Measurements from ENCODE around the gene KCNK16.

Gene KCNK16

DNA sequence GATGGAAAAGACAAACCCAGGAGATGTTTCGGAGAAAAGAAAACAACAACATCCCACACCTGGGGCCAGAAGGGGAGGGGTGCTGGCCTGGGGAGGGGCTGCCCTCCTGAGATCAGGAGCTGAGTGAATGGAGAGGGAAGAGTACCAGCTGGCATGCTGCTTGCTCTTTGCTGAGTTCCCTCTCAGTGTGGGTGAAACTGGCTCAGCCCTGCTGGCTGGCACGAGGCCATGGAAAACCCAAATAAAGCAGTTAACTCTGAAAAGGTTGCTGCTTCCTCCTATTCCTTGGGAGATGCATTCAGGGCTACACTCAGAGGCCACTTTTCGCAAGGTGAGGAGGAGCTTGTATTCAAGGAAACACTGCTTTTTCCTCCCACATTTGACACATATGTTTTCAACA, 8.0 kb upstream of the KCNK16 start:
- Mint-ChIP-seq H3K36me3 (ENCODE audit: low read depth) (no peaks in the 10 kb centered on the region), H3K9me3 (no peaks in the 10 kb centered on the region), H3K27ac (no peak overlapping the region), H3K4me1 (peaks cover 2% of the 10 kb centered on the region), H3K27me3 (peaks cover 12% of the 10 kb centered on the region), H3K4me3 (no peak overlapping the region)
- ATAC-seq (no peak), DNase-seq (no peak)

- no peak for ATAC-seq
- H3K27me3 Mint-ChIP-seq, result peaks cover 12% of the 10 kb centered on the region
- no peak overlapping the region for H3K4me3 Mint-ChIP-seq
- H3K9me3 Mint-ChIP-seq, result no peaks in the 10 kb centered on the region
- H3K27ac Mint-ChIP-seq, result no peak overlapping the region
- DNase-seq, result no peak
- H3K36me3 Mint-ChIP-seq (ENCODE audit: low read depth), result no peaks in the 10 kb centered on the region
- peaks cover 2% of the 10 kb centered on the region for H3K4me1 Mint-ChIP-seq
These were observed 7.6 kb upstream of the KCNK16 start for GRCh38 chr6:39330057-39330456.

DNA sequence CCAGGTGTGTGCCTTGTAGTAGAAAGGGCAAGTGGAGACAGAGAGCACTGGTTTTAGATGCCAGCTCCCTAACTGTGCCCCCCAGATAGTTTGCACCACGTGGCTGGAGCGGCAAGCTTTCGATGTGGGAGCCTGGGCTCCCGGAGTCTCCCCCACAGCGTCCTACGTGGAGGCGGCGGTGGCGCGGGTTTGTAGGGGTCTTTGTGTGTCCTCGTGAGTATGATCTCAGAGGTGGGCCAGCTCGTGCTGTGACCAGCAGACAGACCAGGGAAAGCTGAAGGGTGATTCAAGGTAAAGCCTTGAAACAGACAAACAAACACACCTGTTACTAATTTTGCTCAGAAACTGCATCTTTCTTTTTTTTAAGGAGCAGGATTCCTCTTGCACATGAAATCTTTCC, 5.6 kb upstream of the KCNK16 start:
- ATAC-seq, result no peak

GRCh38 chr6:39327507-39327906, 5.0 kb upstream of the KCNK16 start:
- peaks cover 13% of the 10 kb centered on the region for H3K27me3 Mint-ChIP-seq
- H3K4me1 Mint-ChIP-seq, result peaks cover 2% of the 10 kb centered on the region
- no peak overlapping the region for H3K4me3 Mint-ChIP-seq
- ATAC-seq, result no peak
- no peak for DNase-seq
- no peaks in the 10 kb centered on the region for H3K36me3 Mint-ChIP-seq (ENCODE audit: low read depth)
- H3K9me3 Mint-ChIP-seq, result no peaks in the 10 kb centered on the region
- H3K27ac Mint-ChIP-seq, result no peak overlapping the region

More for the DNA sequence above, 5.6 kb upstream of the KCNK16 start:
- no peaks in the 10 kb centered on the region for H3K9me3 Mint-ChIP-seq
- H3K27me3 Mint-ChIP-seq, result peaks cover 12% of the 10 kb centered on the region
- no peaks in the 10 kb centered on the region for H3K36me3 Mint-ChIP-seq (ENCODE audit: low read depth)
- H3K4me3 Mint-ChIP-seq, result no peak overlapping the region
- peaks cover 2% of the 10 kb centered on the region for H3K4me1 Mint-ChIP-seq
- H3K27ac Mint-ChIP-seq, result no peak overlapping the region
- no peak for DNase-seq

DNA sequence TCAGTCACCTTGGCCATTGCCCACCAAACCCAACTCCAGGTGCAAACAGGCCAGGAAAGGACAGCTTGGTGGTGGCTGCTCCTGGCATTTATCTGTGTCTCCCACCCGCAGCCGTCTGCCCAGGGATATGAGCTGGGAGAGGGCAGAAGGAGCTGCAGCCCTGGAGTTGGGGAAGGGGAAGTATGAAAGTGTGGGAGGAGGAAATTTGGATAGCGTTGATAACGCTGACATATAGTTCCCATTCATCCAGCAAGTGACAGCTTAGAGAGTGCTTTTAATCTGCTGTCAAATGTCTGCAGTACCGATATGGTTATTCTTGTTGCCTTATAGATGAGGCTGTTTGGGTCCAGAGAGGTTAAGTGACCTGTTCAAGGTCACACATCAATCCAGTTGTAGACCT, 741 bp downstream of the KCNK16 start:
- no peak for ATAC-seq
- Mint-ChIP-seq H3K36me3 (ENCODE audit: low read depth) (no peaks in the 10 kb centered on the region), H3K4me3 (no peak overlapping the region), H3K9me3 (no peaks in the 10 kb centered on the region), H3K27me3 (peaks cover 12% of the 10 kb centered on the region), H3K27ac (no peak overlapping the region), H3K4me1 (no peaks in the 10 kb centered on the region)
- no peak for DNase-seq

- no peak for ATAC-seq
- no peaks in the 10 kb centered on the region for H3K4me1 Mint-ChIP-seq
- no peak overlapping the region for H3K4me3 Mint-ChIP-seq
- H3K36me3 Mint-ChIP-seq (ENCODE audit: low read depth), result no peaks in the 10 kb centered on the region
- DNase-seq, result no peak
- peaks cover 20% of the 10 kb centered on the region for H3K27me3 Mint-ChIP-seq
- no peak overlapping the region for H3K27ac Mint-ChIP-seq
- H3K9me3 Mint-ChIP-seq, result no peaks in the 10 kb centered on the region
These were observed 2.0 kb downstream of the KCNK16 start for GRCh38 chr6:39320363-39320984.

DNA sequence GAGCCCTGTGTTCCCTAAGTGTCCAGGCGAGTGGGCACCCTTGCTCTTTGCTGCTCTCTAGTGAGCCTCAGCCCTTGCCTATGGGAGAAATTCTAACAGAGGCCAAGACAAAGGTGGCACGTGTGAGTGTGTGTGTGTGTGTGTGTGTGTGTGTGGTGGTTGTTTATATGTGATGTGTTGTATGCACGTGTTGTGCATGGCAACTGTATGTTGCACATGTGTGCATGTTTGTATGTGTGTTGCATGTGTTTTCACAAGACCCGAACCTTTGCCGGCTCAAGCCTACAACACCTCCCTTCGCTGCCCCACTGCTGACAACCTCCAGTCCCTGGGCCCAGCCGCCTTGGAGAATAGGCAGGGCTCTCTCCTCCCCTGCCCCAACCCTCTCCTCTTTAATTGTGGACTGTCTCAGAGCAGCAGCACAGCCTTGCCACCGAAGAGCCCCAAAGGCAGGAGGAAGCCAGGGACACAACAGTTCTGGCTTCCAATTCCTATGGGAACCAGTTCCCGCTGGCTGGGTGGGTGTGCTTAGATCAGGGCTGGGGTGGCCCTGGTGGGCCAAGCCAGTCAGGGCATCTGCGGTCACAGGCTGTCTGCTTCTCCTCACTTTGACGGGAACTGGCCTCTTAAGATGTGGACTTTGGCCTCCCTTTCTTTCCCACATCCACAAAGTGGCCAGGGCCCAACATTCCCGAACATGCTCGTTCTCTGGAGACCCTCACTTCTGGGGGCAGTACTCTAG, 2.7 kb downstream of the KCNK16 start:
- Mint-ChIP-seq H3K27ac (no peak overlapping the region), H3K4me3 (no peak overlapping the region), H3K9me3 (no peaks in the 10 kb centered on the region), H3K36me3 (ENCODE audit: low read depth) (no peaks in the 10 kb centered on the region), H3K4me1 (no peaks in the 10 kb centered on the region), H3K27me3 (peaks cover 25% of the 10 kb centered on the region)
- ATAC-seq (no peak), DNase-seq (no peak)

GRCh38 chr6:39317256-39317655, 5.2 kb downstream of the KCNK16 start:
- no peak for ATAC-seq
- no peak for DNase-seq
- peaks cover 2% of the 10 kb centered on the region for H3K4me1 Mint-ChIP-seq
- no peak overlapping the region for H3K27ac Mint-ChIP-seq
- H3K4me3 Mint-ChIP-seq, result no peak overlapping the region
- peaks cover 41% of the 10 kb centered on the region for H3K27me3 Mint-ChIP-seq
- H3K36me3 Mint-ChIP-seq (ENCODE audit: low read depth), result no peaks in the 10 kb centered on the region
- H3K9me3 Mint-ChIP-seq, result no peaks in the 10 kb centered on the region

GRCh38 chr6:39314273-39314795, 8.2 kb downstream of the KCNK16 start, which contains the start of gene KCNK17:
Gene KCNK17, minus strand, starts transcription at chr6:39314419. Its CDS starts 99 bp downstream, at chr6:39314320.
- Mint-ChIP-seq H3K27ac (no peak within 1 kb of the TSS), H3K9me3 (no peaks in the 10 kb centered on the region), H3K4me1 (peaks cover 2% of the 10 kb centered on the region), H3K36me3 (ENCODE audit: low read depth) (no peaks in the 10 kb centered on the region), H3K4me3 (peak within 1 kb of the TSS; percentile 10), H3K27me3 (peaks cover 51% of the 10 kb centered on the region)
- no peak for DNase-seq
- ATAC-seq, result no peak

- DNase-seq, result no peak
- H3K36me3 Mint-ChIP-seq (ENCODE audit: low read depth), result no peaks in the 10 kb centered on the region
- H3K9me3 Mint-ChIP-seq, result no peaks in the 10 kb centered on the region
- H3K4me1 Mint-ChIP-seq, result peaks cover 2% of the 10 kb centered on the region
- H3K27me3 Mint-ChIP-seq, result peaks cover 47% of the 10 kb centered on the region
- no peak for ATAC-seq
- no peak overlapping the region for H3K27ac Mint-ChIP-seq
- H3K4me3 Mint-ChIP-seq, result peak overlapping the region; percentile 10
These were observed 8.8 kb downstream of the KCNK16 start for GRCh38 chr6:39313526-39314272.

DNA sequence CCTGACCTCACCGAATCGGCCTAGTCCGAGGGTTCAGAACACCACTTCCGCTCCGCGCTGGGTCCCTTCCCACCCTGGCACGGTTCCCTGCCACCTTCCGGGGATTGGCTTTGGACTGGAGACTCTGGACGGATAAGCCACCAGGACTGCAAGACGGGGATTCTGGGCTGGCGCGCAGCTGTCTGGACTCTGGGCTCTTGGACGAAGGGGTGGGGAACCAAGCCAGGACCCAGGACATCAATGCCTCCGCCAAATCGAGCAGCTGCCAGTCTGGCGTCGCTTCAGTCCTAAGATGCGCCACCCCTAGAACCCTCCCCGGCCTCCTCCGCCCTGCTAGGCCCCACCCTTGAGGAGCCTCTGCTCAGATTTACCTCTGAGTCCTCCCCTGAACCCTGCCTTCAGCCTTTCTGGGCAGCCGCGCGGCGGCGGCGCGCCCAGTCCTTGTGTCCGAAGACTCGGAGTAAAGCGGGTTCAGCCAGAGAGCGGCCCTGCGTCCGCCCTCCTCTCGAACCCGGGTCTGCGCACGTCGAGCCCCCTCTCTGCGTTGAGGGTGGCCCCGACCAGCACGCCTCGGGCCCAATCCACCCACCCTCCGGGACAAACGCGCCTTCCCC, 9.5 kb downstream of the KCNK16 start:
- Mint-ChIP-seq H3K9me3 (no peaks in the 10 kb centered on the region), H3K4me3 (no peak overlapping the region), H3K27me3 (peaks cover 47% of the 10 kb centered on the region), H3K27ac (no peak overlapping the region), H3K4me1 (peaks cover 2% of the 10 kb centered on the region), H3K36me3 (ENCODE audit: low read depth) (no peaks in the 10 kb centered on the region)
- ATAC-seq, result no peak
- no peak for DNase-seq

GRCh38 chr6:39310542-39310941, 12.0 kb downstream of the KCNK16 start:
- H3K36me3 Mint-ChIP-seq (ENCODE audit: low read depth), result no peaks in the 10 kb centered on the region
- ATAC-seq (no peak), DNase-seq (no peak)
- H3K27me3 Mint-ChIP-seq, result peaks cover 40% of the 10 kb centered on the region
- peaks cover 2% of the 10 kb centered on the region for H3K4me1 Mint-ChIP-seq
- no peak overlapping the region for H3K4me3 Mint-ChIP-seq
- H3K9me3 Mint-ChIP-seq, result no peaks in the 10 kb centered on the region
- no peak overlapping the region for H3K27ac Mint-ChIP-seq

- Mint-ChIP-seq H3K27ac (no peak overlapping the region), H3K4me3 (no peak overlapping the region), H3K9me3 (no peaks in the 10 kb centered on the region), H3K36me3 (ENCODE audit: low read depth) (no peaks in the 10 kb centered on the region), H3K4me1 (peaks cover 2% of the 10 kb centered on the region), H3K27me3 (peaks cover 37% of the 10 kb centered on the region)
- DNase-seq, result peak; percentile 68
- ATAC-seq, result peak; percentile 38
These were observed 12.5 kb downstream of the KCNK16 start for GRCh38 chr6:39309942-39310531.

DNA sequence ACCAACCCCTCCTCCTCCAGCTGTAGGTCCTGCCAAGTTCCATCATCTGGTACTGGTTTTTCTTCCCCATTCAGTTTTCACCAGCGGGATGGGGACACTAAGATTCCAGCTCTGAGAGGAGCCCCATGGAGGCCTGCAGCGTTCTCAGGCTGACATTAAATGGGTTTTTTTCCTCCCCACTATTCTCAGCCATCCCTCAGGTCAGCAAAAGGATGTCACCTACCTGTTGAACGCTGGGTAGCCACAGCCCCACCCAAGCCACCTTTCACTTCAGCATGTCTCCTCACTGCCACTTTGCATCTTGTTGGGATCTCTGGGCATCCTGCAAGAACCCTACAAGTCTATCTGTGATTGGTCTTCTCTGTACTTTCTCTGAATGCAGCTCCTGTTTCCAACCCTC, 15.0 kb downstream of the KCNK16 start:
- H3K4me1 Mint-ChIP-seq, result peaks cover 6% of the 10 kb centered on the region
- ATAC-seq, result no peak
- no peak overlapping the region for H3K27ac Mint-ChIP-seq
- DNase-seq, result no peak
- H3K9me3 Mint-ChIP-seq, result no peaks in the 10 kb centered on the region
- H3K36me3 Mint-ChIP-seq (ENCODE audit: low read depth), result no peaks in the 10 kb centered on the region
- H3K27me3 Mint-ChIP-seq, result peaks cover 14% of the 10 kb centered on the region
- no peak overlapping the region for H3K4me3 Mint-ChIP-seq
